Activated CD4-positive, CD25-positive, alpha-beta regulatory T cell treated with anti-CD3 and anti-CD28 coated beads, Interleukin-2, amount 50 U/mL, for 16 hours (primary cell): ENCODE measurements around the gene RPL18.
"Not testable (repeated sequence)": the region's sequence is repeated elsewhere in the genome, so short reads cannot be mapped to it uniquely, and the experiment has no call there.

Source experiments
- DNase-seq: peaks from one replicate; pipeline ENCODE4 v3.0.0-alpha.2; 2020; ENCODE audit warnings: low read depth, low spot score

Gene RPL18

DNA sequence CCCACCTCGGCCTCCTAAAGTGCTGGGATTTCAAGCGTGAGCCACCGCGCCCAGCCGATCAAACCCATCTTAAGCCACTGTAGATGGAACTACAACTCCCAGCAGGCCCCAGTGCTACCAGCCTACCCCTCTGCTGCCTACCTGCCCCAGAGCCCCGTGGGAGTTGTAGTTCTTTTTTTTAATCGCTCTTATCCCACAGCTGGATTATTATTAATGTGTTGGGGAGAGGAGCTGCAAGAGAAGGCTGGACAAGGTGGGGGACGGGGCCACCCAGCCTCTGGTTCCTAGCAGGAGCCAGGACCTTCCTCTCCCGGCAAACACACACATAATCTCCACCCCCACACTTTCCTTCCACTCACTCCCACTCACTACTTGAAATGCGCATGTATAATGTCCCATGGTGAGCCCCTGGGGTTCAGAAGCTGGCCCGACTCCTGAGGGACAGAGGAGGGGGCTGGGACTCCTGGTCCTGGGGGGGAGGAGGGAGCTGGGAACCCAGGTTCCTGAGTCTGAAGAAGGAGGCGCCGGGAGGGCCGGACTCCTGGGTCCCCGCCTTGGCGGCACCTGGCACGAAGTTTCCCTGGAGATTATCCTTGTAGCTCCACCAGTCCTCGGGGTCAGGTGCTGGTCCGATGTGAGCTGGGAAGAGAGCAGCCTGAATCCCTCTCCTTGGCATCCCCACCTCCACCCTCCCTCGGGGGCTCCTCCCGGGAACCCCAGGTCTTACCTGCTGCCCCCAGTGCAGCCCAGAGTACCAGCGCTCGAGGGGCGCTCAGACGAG, 26.1 kb upstream of the RPL18 start:
- DNase-seq = peak; percentile 51

DNA sequence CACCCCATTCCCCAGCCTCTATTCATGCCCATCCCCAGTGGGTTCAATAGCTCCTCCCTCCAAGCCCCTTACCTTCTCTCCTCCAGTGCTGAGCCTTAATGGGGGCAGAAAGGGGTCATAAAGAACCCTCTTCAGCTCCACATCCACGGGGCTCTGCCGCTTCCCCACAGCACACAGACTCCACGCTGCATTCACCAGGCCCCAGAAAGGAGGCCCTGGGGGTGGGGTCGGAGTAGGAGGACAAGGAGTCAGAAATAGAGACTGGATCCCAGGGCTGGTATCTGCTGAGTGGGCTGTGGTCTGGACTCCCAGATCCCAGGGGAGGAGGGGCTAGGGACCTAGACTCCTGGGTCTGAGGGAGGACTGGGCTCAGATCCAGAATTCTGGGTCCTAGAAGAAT, 25.4 kb upstream of the RPL18 start:
- DNase-seq = no peak

DNA sequence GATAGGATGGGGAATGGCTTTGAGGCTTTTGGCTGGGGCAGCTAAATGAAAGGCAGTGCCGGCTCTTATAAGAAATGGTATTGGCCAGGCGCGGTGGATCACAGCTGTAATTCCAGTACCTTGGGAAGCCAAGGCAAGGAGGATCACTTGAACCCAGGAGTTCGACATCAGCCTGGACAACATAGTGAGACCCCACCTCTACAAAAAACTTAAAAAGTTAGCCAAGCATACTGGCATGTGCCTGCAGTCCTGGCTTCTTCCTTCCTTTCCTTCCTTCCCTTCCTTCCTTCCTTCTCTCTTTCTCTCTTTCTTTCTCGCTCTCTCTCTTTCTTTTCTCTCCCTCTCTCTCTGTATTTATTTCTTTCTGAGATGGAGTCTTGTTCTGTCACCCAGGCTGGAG, 23.9 kb upstream of the RPL18 start:
- no peak for DNase-seq

DNA sequence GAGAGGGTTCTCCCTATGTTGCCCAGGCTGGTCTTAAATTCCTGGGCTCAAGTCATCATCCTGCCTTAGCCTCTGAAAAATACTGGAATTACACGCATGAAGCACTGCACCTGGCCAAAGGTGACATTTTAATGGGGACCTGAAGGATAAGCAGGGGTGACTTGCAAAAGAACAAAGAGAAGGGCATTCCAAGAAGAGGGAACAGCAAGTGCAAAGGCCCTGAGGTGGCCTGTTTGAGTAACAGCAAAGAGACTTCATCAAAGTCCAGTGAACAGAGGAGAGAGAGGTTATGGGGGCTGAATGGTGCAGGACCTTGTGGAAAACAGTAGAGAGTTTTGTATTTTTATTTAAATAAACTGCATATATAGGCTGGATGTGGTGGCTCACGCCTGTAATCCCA, 22.9 kb upstream of the RPL18 start:
- no peak for DNase-seq

DNA sequence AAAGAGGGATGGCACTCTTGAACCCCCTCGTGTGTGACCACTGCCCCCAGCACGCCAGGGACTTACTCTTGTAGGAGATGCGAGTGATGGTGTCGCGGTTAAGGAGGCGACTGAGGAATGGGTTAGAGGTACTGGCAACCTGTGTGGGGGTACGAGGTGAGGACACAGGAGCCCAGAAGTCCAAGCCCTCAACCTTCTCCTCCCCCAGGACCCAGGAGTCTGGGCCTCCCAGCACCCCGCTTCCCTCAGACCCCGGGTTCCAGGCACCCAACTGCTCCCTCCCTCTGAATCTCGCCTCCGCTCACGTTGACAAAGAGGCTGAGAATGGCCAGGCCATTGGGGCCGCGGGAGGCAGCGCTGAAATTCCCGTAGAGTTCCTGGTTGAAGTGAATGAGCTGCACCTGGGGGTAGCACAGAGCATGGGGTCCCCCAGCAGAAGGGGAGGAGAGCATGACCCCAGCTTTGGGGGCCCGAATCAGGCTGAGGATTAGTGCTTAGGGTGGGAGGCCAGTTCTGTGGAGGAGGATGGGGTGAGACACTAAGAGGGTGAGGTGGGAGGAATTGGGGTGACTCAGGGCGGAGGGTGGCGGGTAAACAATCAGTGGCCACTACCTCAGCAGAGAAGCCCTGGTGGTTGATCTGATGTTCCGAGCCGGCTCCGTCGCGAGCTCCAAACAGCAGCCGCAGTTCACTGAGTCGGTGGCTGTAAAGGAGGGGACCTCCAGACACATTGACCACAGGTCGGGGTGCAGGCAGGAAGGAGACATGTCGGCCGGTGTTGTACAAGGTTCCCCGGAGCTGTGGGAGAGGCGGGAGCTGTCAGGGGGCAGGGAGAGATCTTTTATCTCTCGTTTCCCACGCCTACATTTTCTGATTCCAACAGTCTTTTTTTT, 20.8 kb upstream of the RPL18 start:
- no peak for DNase-seq

DNA sequence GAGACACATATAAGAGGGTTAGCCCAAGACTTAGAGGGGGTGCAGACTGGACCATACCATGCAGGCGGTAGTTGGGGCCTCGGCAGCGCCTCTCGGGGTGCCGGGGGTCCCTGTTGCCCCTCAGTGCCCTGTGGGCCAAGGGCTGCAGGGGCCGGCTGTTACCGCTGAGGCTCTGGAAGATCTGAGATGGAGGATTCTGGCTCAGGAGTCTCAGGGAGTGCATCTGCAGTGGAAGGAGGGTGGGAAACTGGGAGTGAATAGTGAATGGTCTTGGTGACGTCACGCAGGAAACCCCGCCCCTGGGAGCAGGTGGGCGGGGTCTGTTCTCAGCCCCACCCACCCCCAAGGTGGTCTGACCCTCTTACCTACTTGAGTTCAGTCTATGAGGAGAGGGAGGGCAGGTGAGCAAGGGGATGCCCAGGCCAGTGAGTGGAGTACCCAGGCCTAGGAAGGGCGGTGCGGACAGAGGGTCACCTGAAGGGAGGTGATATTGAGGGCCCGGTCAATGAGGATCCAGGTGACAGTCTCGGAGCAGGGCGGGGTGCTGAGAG, 19.9 kb upstream of the RPL18 start:
- no peak for DNase-seq

DNA sequence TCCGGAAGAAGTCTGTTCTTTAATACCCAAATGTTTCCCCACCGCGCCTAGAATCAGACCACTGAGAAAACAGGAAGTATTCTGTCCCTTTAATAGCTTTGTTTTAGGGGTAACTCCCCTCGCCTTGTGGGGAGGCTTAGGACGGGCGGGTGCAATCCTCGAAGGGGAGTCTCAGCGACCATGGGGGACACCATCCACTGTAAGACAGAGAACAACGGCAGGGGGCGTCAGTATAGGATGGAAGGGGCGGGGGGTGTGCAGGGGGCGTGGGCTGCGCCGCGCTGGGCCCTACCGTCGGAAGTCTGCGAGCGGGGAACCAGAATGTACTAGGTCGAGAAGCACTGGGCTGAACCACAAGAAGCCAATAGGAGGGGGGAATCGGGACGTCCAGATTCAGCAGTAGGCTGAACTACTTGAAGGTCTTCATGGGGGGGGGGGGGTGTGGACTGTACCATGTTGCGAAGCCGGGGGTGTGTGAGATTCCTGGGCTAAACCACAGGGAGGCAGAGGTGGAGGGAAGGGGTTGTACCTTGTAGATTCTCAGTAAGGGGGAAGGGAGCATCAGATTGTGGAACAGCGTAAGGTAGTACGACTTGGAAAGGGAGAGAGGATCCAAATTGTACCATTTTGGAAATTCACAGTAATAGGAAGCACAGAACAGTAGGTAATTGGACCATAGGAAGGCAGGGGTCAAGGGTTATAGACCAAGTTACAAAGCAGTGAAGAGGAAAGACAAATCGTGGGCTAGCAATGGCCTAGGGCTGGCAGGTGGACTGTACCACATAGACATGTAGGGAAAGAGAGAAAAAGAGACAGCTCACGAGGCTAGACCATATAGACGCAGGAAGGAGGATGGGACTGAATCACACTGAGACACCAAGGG, 19.2 kb upstream of the RPL18 start:
- DNase-seq = peak; percentile 72

DNA sequence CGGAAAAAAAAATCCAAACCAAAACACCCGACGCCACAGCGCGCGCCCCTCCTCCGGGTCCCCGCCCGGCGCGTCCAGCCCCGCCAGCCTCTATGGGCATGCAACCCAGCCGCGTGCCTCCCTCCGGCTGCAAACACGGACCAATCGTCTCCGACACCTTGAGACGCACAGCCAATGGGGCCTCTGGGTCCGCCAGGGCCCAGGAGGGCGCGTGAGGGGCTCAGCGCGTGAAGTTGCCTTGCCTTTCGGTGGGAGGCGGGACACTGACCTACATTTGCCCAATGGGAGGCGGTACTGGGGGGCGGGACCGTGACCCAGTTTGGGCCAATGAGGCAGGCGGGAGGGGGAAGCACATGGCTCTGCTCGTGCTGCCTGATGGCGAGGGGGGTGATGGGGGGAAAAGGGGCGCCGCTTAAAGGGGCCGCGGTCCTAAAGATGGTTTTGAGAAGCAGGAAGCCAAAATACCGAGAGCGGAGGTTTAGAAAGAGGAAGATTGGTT, 18.5 kb upstream of the RPL18 start:
- peak; percentile 100 for DNase-seq

DNA sequence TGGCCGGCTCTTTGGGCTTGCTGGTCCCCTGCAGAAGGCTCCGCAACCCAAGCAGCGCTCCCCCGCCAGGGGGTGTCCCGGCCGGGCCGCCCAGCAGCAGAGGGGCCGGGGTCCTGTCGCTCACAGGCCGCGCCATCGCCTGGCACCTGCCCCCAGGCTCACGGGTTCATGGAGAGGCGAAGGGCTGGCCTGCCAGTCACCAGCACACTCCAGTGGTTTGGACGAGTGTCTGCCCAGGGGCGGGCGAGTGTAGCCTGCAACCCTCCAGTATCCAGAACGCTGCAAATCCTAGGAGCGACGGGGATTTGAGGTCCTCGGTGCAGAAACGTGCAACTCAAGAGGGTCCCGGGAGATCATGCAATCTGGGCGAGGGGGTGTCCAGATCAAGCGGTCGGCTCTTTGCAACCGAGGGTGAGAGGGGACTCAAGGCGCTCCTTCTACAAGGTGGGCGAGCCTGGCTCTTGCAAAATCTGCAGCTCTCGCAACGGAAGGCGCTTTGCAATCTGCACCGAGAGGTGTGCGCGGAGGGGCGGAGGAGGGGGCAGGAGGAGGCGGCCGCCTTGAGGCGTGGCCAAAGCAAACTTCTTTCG, 18.0 kb upstream of the RPL18 start, which contains the start of gene DBP:
TSS of gene DBP (minus strand) at position 521 of the 590 bp plus-strand sequence. CDS start at position 136, 385 bp downstream.
- no peak for DNase-seq

DNA sequence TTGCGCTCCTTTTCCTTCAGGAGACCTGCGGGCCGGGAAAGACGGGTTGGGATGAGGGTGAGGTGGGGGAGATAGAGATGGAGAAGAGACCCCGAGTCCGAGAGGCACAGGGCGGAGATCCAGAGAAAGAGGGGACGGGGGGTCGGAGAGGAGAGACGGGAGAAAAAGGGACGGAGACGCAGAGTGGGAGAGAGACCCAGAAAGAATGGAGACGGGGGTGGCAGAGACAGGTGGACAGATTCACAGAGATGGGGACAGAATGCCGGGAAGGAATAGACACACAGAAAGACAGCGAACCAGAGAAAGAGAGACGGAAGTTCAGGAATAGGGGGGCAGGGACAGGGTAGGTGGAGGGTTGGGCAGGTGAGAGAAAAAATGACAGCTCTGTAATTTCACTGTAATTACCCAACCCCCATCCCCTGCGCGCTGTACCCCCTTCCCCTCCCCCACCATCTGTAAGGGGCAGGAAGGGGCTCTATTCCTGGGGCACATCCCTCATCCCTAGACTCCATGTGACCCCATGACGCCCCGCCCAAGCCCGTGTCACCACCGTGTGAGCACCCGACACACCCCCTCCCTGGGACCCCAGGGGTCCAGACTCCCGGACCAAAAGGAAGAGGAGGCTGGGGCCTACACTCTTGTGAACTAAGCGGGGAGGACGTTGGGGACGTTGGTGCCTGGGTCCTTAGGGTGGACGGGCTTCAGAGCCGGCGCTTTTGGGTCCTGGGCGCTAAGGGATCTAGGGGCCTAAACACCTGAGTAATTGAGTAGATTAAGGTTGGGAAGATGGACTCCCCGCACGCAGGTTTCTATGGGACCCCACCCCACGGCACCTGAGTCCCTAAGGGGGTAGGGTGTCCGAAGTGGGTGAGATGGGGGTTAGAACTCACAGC, 17.2 kb upstream of the RPL18 start:
- DNase-seq = no peak

DNA sequence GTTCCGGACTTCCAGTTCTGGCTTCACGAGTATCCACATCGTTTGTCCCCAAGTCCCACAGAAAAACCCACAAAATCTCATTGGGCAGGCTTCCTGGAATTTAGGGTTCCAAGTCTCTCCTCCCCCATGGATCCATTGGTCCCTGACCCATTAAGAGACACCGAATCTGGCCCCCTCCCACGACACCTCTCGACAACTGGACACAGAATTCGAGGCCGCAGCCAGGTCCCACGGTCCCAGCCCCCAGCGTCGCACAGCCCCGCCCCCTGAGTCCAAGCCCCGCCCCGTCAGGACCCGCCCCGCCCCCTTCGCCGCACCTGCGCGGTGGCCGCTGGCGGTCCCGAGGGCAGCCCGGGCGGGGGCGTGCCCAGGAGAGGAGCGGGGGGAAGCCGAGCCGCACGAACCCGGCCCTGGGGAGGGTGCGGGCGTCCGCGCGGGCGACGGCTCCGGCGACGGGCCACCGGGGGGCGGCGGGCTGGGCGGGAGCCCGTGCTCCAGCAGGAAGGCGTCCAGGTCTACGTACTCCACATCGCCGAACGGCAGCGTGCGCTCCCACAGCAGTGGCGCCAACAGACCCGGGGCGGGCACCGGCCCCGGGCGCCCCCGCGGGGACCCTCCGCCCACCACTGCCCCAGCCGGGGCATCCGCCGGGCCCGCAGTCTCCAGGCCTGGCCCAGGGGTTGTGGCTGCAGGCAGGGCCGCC, 16.4 kb upstream of the RPL18 start:
- peak; percentile 68 for DNase-seq

DNA sequence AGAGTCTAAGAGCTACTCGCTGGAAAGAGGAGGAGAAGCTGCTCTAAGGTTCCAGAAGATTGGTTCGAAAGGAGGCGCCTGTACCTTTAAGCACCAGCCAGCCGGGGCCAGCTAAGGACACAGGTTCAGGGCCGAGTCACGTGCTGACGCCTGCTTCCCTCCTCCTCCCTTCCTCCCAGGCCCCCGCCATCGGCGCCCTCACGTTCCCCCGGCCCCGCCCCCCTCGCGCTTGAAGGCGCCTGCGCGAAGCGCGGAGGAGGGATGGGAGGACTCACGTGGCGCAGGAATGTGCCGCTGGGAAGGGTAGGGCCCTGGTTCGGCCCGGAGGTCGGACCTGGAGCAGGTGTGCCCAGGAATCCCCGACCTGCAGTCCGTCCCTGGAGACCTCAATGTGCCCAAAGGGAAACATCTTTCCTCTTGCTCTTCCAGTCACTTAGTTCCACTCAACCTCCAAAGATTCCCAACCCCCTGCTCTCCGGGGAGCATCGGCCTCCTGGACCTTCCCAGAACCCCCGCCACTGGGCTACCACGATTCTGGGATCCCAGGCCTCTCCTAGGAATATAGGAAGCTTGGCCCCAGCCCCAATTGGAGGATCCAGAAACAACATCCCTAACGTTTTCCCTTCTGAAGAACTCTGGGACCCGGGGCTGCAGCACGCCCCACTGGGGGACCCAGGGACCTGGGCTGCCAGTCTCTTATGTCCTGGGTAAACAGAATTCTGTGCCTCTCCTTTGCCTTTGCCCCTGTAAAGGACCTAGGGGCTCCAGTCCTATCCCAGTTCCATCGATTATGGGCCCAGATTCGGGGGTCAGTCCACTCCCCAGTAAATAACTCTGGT, 15.7 kb upstream of the RPL18 start:
- peak; percentile 85 for DNase-seq

DNA sequence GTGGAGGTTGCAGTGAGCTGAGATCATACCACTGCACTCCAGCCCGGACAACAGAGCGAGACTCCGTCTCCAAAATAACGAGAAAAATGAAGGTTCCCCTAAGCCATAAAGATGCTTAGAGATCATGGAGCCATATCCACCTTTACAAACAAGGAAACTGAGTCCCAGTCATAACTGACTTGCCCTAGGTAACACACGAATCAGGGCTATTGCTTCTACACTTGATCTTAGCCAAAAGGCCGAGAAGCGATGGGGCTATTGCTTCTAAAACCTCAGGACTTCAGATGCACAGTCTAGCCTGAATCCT, 15.0 kb upstream of the RPL18 start:
- DNase-seq = no peak

DNA sequence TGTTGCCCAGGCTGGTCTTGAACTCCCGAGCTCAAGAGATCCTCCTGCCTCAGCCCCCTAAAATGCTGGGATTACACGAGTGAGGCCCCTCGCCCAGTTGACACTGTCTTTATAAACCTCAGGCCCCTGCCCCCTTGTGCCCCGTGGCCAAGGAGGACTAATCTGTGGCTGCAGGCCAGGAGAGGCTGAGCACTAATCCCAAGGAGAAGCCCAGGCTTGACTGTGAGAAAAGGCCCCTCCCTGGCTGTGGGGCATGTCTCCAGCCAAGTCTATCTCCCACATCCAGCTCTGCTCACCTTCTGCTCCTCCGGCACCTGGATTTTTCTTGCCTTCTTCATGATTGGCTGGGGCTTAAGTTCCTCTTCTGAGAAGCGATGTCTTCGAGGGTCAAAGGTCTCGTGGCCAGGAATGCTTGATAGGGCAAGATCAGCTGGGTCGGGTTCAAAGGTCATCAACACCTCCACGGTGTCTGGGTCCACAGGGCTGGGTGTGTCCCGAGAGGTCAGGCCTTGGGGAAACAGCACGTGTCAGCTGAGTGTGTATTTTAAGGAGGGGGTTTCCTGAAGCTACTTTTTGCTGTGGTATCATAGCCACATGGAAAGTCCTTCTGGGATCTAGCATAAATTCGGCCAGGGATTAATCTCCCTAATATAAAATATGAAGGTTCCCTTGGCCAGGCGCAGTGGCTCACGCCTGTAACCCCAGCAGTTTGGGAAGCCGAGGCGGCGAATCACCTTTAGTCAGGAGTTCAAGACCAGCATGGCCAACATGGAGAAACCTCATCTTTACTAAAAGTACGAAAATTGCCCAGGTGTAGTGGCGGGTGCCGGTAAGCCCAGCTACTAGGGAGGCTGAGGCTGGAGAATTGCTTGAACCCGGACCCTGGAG, 14.4 kb upstream of the RPL18 start:
- no peak for DNase-seq

DNA sequence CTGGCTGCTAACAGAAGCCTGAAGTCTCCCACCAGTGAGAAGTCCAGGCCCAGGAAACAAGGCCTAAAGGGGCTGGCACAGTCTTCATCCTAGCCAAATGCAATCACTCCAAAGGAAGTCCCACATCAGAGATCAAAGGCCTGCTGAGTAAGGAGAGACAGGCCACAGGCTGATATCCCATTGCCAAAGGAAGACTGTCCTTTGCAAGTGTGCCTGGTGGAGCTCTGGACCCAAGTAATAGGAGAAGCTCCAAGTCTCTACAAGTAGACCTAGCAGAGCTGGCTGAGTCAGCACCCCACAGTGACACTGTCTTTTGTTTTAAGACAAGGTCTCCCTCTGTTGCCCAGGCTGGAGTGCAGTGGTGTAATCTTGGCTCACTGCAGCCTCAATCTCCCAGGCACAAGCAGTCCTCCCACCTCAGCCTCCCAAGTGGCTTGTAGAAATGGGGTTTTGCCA, 13.7 kb upstream of the RPL18 start:
- DNase-seq = no peak

DNA sequence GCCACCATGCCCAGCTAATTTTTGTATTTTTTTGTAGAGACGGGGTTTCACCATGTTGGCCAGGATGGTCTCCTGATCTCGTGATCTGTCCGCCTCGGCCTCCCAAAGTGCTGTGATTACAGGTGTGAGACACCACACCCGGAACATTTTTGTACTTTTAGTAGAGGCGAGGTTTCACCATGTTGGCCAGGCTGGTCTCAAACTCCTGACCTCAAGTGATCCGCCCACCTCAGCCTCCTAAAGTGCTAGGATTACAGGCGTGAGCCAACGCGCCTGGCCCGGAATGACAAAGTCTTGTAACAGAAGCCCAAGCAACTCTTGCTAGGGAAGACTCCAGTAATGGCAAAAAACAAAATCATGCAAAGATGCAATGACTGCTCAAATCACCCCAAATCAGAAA, 13.3 kb upstream of the RPL18 start:
- DNase-seq = not testable (repeated sequence)

DNA sequence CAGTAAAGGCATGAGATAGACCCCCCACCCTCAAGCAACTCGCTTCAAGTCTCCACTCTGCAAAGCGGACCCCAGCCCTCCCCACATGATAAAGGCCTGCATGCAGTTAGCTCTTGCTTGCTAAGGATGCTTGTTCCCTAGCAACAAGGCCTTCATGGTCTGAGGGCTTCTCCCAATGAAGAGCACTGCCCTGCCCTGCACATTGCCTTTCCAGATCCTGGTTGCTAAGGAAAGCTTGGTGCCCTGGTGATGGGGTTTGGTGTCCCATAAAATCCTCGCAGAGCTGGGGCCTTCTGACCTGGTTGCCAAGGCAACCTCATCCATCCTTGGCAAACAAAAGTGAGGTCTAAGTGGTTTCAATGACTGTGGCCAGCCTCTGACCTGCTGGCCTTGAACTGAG, 12.2 kb upstream of the RPL18 start:
- DNase-seq = no peak
